ENCODE measurements around the gene DACT2. TPM values are rescaled to one million over a fixed set of nuclear protein-coding genes. Genes with fewer than 3 reads are reported as not detected.
"Not testable (repeated sequence)": the region's sequence is repeated elsewhere in the genome, so short reads cannot be mapped to it uniquely, and the experiment has no call there.

Gene DACT2
- total RNA-seq, 4 donors from 2014 or later = 0.27 TPM; not detected in 3

GRCh38 chr6:168314948-168315347, 4.6 kb downstream of the DACT2 start:
- 45% methylated on average over 10 of the region's 10 CpGs for WGBS, 2 donors
- Histone ChIP-seq H3K4me3 (replicated peaks in 1 of 3) (no peak overlapping the region), H3K9me3 (no peaks in the 10 kb centered on the region), H3K27me3 (no peaks in the 10 kb centered on the region), H3K27ac (no peak overlapping the region), H3K4me1 (peaks cover 0 to 9% of the 10 kb centered on the region in 2 donors), H3K36me3 (no peaks in the 10 kb centered on the region)
- DNase-seq = peak in 1 of 2 donors; percentile 21
- TF ChIP-seq POLR2A (IDR thresholded peaks at IDR 0.05) = no peak
- peak in 1 of 6 experiments; percentile 19 for TF ChIP-seq CTCF (IDR thresholded peaks at IDR 0.05)
- intact Hi-C loops (cut with DNase I) = no loop called here

- no peak for DNase-seq
- Histone ChIP-seq H3K27ac (no peak overlapping the region), H3K4me1 (peaks cover 0 to 7% of the 10 kb centered on the region in 2 donors), H3K36me3 (no peaks in the 10 kb centered on the region), H3K4me3 (replicated peaks in 1 of 3) (no peak overlapping the region), H3K9me3 (no peaks in the 10 kb centered on the region), H3K27me3 (no peaks in the 10 kb centered on the region)
- WGBS, 2 donors = 83 to 91% methylated on average over 11 to 12 of the region's 12 CpGs
- TF ChIP-seq POLR2A (IDR thresholded peaks at IDR 0.05) = no peak
- no peak for TF ChIP-seq CTCF (IDR thresholded peaks at IDR 0.05)
- intact Hi-C loops (cut with DNase I) = no loop called here
Observed at GRCh38 chr6:168314021-168314420, 5.6 kb downstream of the DACT2 start.

- H3K4me3 ChIP-seq (replicated peaks in 1 of 3) = no peak overlapping the region
- TF ChIP-seq CTCF (IDR thresholded peaks at IDR 0.05) (no peak), POLR2A (IDR thresholded peaks at IDR 0.05) (no peak)
- no peaks in the 10 kb centered on the region for H3K36me3 ChIP-seq
- no peak for DNase-seq
- no peaks in the 10 kb centered on the region for H3K27me3 ChIP-seq
- H3K27ac ChIP-seq = no peak overlapping the region
- no peaks in the 10 kb centered on the region for H3K9me3 ChIP-seq
- peaks cover 0 to 5% of the 10 kb centered on the region in 2 donors for H3K4me1 ChIP-seq
- 68 to 71% methylated on average over 15 of the region's 15 CpGs for WGBS, 2 donors
- intact Hi-C loops (cut with DNase I) = no loop called here
Observed at GRCh38 chr6:168313431-168314011, 6.1 kb downstream of the DACT2 start.

- H3K27ac ChIP-seq; H3K4me3 ChIP-seq (replicated peaks in 1 of 3); H3K36me3 ChIP-seq; H3K27me3 ChIP-seq; H3K9me3 ChIP-seq; DNase-seq; H3K4me1 ChIP-seq; intact Hi-C loops (cut with DNase I): not testable (repeated sequence)
- WGBS, 2 donors = 46 to 64% methylated on average over 8 of the region's 8 CpGs
Observed at GRCh38 chr6:168312125-168312507, 7.5 kb downstream of the DACT2 start.

GRCh38 chr6:168311410-168312124, 8.0 kb downstream of the DACT2 start:
- no peak overlapping the region for H3K27ac ChIP-seq
- WGBS, 2 donors = 89 to 92% methylated on average over 11 of the region's 11 CpGs
- no peaks in the 10 kb centered on the region for H3K27me3 ChIP-seq
- H3K36me3 ChIP-seq = no peaks in the 10 kb centered on the region
- no peak overlapping the region for H3K4me3 ChIP-seq (replicated peaks in 1 of 3)
- no peak for DNase-seq
- no peaks in the 10 kb centered on the region for H3K9me3 ChIP-seq
- H3K4me1 ChIP-seq = peaks cover 0 to 5% of the 10 kb centered on the region in 2 donors
- TF ChIP-seq POLR2A (IDR thresholded peaks at IDR 0.05) (no peak), CTCF (IDR thresholded peaks at IDR 0.05) (no peak)
- intact Hi-C loops (cut with DNase I) = no loop called here

Measured in thyroid gland (tissue), 4 donors.